Esophagus squamous epithelium (tissue), 5 donors: Measurements from ENCODE around the gene LRRN3. TPM values are rescaled to one million over a fixed set of nuclear protein-coding genes. Genes with fewer than 3 reads are reported as not detected.

ENCODE experiments used
- DNase-seq: peaks from one replicate; lab custom pipeline; 2025; lab: John Stamatoyannopoulos, UW
- H3K27ac ChIP-seq, 4 donors: fragments of 200-600 bp; sonication (generic); one replicate each; pipeline ENCODE4 v1.5.1; 2016 to 2019; ENCODE audit warnings: mild to moderate bottlenecking in 1 of 4
- H3K27me3 ChIP-seq, 4 donors: fragments of 200-600 bp; sonication (generic); 1 replicate in 3 of 4; 2 replicates in 1 of 4; pipeline versions ENCODE4 v1.5.1 to v1.6.0; 2017 to 2021; ENCODE audit warnings: antibody characterized with exemption in 1 of 4
- H3K36me3 ChIP-seq, 3 donors: fragments of 200-600 bp; sonication (generic); one replicate each; pipeline ENCODE4 v1.5.1; 2016 to 2019
- H3K4me1 ChIP-seq, 3 donors: fragments of 200-600 bp; sonication (generic); one replicate each; pipeline ENCODE4 v1.5.1; 2017 to 2019
- H3K4me3 ChIP-seq, 4 donors: fragments of 200-600 bp; sonication (generic); 1 replicate in 3 of 4; 2 replicates in 1 of 4; pipeline ENCODE4 v1.5.1; 2016 to 2019; ENCODE audit warnings: mild to moderate bottlenecking in 2 of 4, moderate library complexity in 1 of 4
- H3K9me3 ChIP-seq, 3 donors: fragments of 200-600 bp; sonication (generic); one replicate each; pipeline ENCODE4 v1.5.1; 2016 to 2019
- POLR2A ChIP-seq, 4 donors: fragments of 450-650 bp; IDR thresholded peaks; one replicate each; pipeline ENCODE4 v1.6.1; 2017; ENCODE audit warnings: antibody characterized with exemption in 4 of 4, mild to moderate bottlenecking in 4 of 4, moderate library complexity in 3 of 4
- WGBS, 2 donors: methylation state at CpG; one replicate each; pipeline ENCODE4 v1.1.5; 2018; 5-methylcytosine and 5-hydroxymethylcytosine counted together
- intact Hi-C: fragments of 100-400 bp; cut with DNase I; formaldehyde crosslinking; loops from one replicate; pipeline ENCODE4 v1.15.0; 2022
- total RNA-seq, 4 donors: library from RNA; depleted of rRNA; stranded (reverse); fragments of >200 nt; gene quantifications; one replicate each; pipeline ENCODE4 v1.1.0, GENCODE V29; 2016
- TF ChIP-seq, protein P1 (sequence below), 6 experiments: fragments of 450-650 bp in 4 of 6; fragments of 200-600 bp in 2 of 6; sonication (generic) in 2 of 6; IDR thresholded peaks; one replicate each; pipeline ENCODE4 v1.5.1; 2016 to 2019; ENCODE audit warnings: antibody characterized with exemption in 6 of 6, mild to moderate bottlenecking in 4 of 6, moderate library complexity in 4 of 6
- donor health status: DM: yes; HTN: yes; CAD: no.

Gene LRRN3
- total RNA-seq, 4 donors from 2014 or later, result 0.23 to 1.7 TPM; not detected in 2

- Histone ChIP-seq H3K27me3 (no peaks in the 10 kb centered on the region), H3K4me1 (no peaks in the 10 kb centered on the region), H3K27ac (no peak overlapping the region), H3K9me3 (no peaks in the 10 kb centered on the region), H3K4me3 (no peak overlapping the region), H3K36me3 (no peaks in the 10 kb centered on the region)
- DNase-seq, result no peak
- intact Hi-C loops, result no loop called here
- TF ChIP-seq POLR2A (IDR thresholded peaks at IDR 0.05), result no peak
- TF ChIP-seq, protein P1, sequence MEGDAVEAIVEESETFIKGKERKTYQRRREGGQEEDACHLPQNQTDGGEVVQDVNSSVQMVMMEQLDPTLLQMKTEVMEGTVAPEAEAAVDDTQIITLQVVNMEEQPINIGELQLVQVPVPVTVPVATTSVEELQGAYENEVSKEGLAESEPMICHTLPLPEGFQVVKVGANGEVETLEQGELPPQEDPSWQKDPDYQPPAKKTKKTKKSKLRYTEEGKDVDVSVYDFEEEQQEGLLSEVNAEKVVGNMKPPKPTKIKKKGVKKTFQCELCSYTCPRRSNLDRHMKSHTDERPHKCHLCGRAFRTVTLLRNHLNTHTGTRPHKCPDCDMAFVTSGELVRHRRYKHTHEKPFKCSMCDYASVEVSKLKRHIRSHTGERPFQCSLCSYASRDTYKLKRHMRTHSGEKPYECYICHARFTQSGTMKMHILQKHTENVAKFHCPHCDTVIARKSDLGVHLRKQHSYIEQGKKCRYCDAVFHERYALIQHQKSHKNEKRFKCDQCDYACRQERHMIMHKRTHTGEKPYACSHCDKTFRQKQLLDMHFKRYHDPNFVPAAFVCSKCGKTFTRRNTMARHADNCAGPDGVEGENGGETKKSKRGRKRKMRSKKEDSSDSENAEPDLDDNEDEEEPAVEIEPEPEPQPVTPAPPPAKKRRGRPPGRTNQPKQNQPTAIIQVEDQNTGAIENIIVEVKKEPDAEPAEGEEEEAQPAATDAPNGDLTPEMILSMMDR (IDR thresholded peaks at IDR 0.05), result no peak
- 91 to 93% methylated on average over 2 to 3 of the region's 4 CpGs for WGBS, 2 donors
Measured at GRCh38 chr7:111047595-111047994, 43.3 kb upstream of the LRRN3 start.

GRCh38 chr7:111049971-111050680 is 40.8 kb upstream of the LRRN3 start:
- Histone ChIP-seq H3K27me3 (no peaks in the 10 kb centered on the region), H3K4me3 (no peak overlapping the region), H3K4me1 (no peaks in the 10 kb centered on the region), H3K9me3 (no peaks in the 10 kb centered on the region), H3K27ac (no peak overlapping the region), H3K36me3 (no peaks in the 10 kb centered on the region)
- WGBS, 2 donors, result 81 to 86% methylated on average over 7 of the region's 7 CpGs
- DNase-seq, result no peak
- TF ChIP-seq, protein P1 (IDR thresholded peaks at IDR 0.05), result no peak
- no peak for TF ChIP-seq POLR2A (IDR thresholded peaks at IDR 0.05)
- intact Hi-C loops, result no loop called here

DNA sequence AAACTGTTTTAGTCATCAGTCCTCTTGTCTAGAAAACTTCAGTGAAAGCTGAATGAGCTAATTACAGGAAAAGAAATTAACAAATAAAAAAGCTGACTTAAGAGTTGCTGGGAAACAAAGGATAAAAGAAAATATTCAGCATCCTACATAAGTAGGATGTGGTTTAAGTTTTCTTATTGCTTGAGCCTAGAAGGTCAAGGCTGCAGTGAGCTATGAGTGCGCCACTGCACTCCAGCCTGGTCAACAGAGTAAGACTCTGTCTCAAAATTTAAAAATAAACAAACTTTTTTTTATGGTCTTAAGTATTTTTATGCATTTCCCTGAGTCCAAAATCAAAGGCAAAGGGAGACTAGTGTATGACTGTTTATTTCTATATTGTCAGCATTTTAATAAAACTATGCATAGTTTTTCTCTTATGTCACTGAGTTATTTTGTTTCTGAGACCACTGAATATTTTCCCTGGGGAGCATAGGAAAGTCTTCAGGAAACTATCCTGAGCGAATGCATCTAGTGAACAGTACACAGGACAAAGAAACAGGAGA is 40.0 kb upstream of the LRRN3 start:
- H3K4me1 ChIP-seq, result no peaks in the 10 kb centered on the region
- no peak overlapping the region for H3K27ac ChIP-seq
- TF ChIP-seq POLR2A (IDR thresholded peaks at IDR 0.05), result no peak
- TF ChIP-seq, protein P1 (IDR thresholded peaks at IDR 0.05), result no peak
- H3K9me3 ChIP-seq, result no peaks in the 10 kb centered on the region
- DNase-seq, result no peak
- H3K4me3 ChIP-seq, result no peak overlapping the region
- whole genome bisulfite sequencing, 2 donors, result 69 to 81% methylated on average over 2 of the region's 2 CpGs
- intact Hi-C loops, result no loop called here
- no peaks in the 10 kb centered on the region for H3K36me3 ChIP-seq
- no peaks in the 10 kb centered on the region for H3K27me3 ChIP-seq

DNA sequence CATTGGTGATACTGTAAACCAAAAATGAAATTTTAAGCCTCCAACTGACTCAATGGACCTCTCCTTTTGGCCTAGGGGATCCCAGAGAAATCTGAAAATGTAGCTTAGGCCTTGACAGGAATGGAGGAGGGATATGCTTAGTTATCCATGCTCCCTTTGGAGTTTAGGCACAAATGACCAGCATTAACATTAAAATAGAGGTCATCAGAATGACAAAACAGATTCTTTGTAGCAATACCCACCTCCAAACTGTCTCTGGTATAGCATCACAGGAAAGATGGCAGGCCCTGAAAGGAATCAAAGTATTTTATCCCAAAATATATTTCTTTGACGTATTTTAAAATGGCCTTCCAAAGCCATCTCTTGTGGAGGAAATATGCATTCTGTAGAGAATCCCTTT is 39.1 kb upstream of the LRRN3 start:
- no peak for DNase-seq
- Histone ChIP-seq H3K4me1 (no peaks in the 10 kb centered on the region), H3K36me3 (no peaks in the 10 kb centered on the region), H3K9me3 (no peaks in the 10 kb centered on the region), H3K4me3 (no peak overlapping the region), H3K27ac (no peak overlapping the region), H3K27me3 (no peaks in the 10 kb centered on the region)
- no peak for TF ChIP-seq POLR2A (IDR thresholded peaks at IDR 0.05)
- TF ChIP-seq, protein P1 (IDR thresholded peaks at IDR 0.05), result no peak
- intact Hi-C loops, result no loop called here
- 100% methylated on average over 1 of the region's 1 CpG for WGBS, 2 donors

DNA sequence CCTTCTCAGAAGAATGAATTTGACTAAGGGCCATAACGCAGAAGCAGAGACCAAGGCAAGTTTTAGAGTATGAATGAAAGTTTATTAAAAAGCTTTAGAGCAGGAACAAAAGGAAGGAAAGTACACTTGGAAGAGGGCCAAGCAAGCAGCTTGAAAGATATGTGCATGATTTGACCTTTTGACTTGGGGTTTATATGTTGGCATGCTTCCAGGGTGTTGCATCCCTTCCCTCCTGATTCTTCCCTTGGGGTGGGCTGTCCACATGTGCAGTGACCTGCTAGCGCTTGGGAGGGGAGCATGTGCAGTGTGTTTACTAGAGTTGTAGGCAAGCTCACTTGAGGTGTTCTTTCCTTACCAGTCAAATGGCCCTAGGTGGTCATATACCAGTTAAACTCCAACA is 37.9 kb upstream of the LRRN3 start:
- Histone ChIP-seq H3K36me3 (no peaks in the 10 kb centered on the region), H3K9me3 (no peaks in the 10 kb centered on the region), H3K27me3 (no peaks in the 10 kb centered on the region), H3K4me1 (no peaks in the 10 kb centered on the region), H3K27ac (no peak overlapping the region), H3K4me3 (no peak overlapping the region)
- TF ChIP-seq POLR2A (IDR thresholded peaks at IDR 0.05), result no peak
- TF ChIP-seq, protein P1 (IDR thresholded peaks at IDR 0.05), result no peak
- intact Hi-C loops, result no loop called here
- no peak for DNase-seq
- WGBS, 2 donors, result 58 to 69% methylated on average over 2 of the region's 2 CpGs
